Sigmoid colon (tissue), 7 donors: ENCODE results near the gene DNPEP. TPM values are rescaled to one million over a fixed set of nuclear protein-coding genes. Genes with fewer than 3 reads are reported as not detected.
"Not testable (repeated sequence)": the region's sequence is repeated elsewhere in the genome, so short reads cannot be mapped to it uniquely, and the experiment has no call there.

Experiments
- DNase-seq: peaks from one replicate; pipeline ENCODE4 v3.0.0-alpha.2; 2019
- H3K27ac ChIP-seq, 4 donors: fragments of 200-600 bp; sonication (generic); one replicate each; pipeline ENCODE4 v1.5.1; 2016 to 2019; ENCODE audit warnings: mild to moderate bottlenecking in 1 of 4
- H3K27me3 ChIP-seq, 3 donors: fragments of 200-600 bp; sonication (generic); one replicate each; pipeline ENCODE4 v1.5.1; 2019; ENCODE audit warnings: mild to moderate bottlenecking in 1 of 3
- H3K36me3 ChIP-seq, 4 donors: fragments of 200-600 bp; sonication (generic); one replicate each; pipeline ENCODE4 v1.5.1; 2016 to 2019
- H3K4me1 ChIP-seq, 4 donors: fragments of 200-600 bp; sonication (generic); one replicate each; pipeline ENCODE4 v1.5.1; 2017 to 2019
- H3K4me3 ChIP-seq, 4 donors: fragments of 200-600 bp; sonication (generic); one replicate each; pipeline ENCODE4 v1.5.1; 2017 to 2019; ENCODE audit warnings: mild to moderate bottlenecking in 2 of 4, moderate library complexity in 1 of 4
- H3K9me3 ChIP-seq, 4 donors: fragments of 200-600 bp in 3 of 4; sonication (generic) in 3 of 4; one replicate each; pipeline versions ENCODE4 v1.5.1 to v1.6.1; 2013 to 2019
- CTCF ChIP-seq, 4 experiments: fragments of 450-650 bp in 3 of 4; fragments of 200-600 bp in 1 of 4; IDR thresholded peaks; one replicate each; pipeline ENCODE4 v1.5.1; 2016 to 2019; ENCODE audit warnings: antibody characterized with exemption in 4 of 4, mild to moderate bottlenecking in 3 of 4, moderate library complexity in 2 of 4
- EP300 ChIP-seq, 4 donors: sonication (generic); formaldehyde crosslinking; IDR thresholded peaks; one replicate each; pipeline ENCODE4 v1.6.1; 2017; ENCODE audit warnings: antibody characterized with exemption in 4 of 4
- POLR2A ChIP-seq, 2 donors: fragments of 450-650 bp; IDR thresholded peaks; one replicate each; pipeline ENCODE4 v1.6.1; 2016; ENCODE audit warnings: antibody characterized with exemption in 2 of 2, mild to moderate bottlenecking in 2 of 2, moderate library complexity in 2 of 2
- POLR2AphosphoS5 ChIP-seq, 4 donors: sonication (generic); formaldehyde crosslinking; IDR thresholded peaks; one replicate each; pipeline ENCODE4 v1.6.1; 2017; ENCODE audit warnings: antibody characterized with exemption in 4 of 4
- WGBS, 2 donors: extraction: QIAGEN DNeasy Blood & Tissue Kit; methylation state at CpG; one replicate each; pipeline ENCODE4 v1.1.7; 2013; 5-methylcytosine and 5-hydroxymethylcytosine counted together
- intact Hi-C: fragments of 100-400 bp; cut with DNase I; formaldehyde crosslinking; loops from one replicate; pipeline ENCODE4 v1.15.1; 2023
- polyA plus RNA-seq, 3 donors: library from polyadenylated mRNA; stranded (reverse); fragments of 200-250 nt; gene quantifications; one replicate each; pipeline ENCODE4 v1.2.3, GENCODE V29; 2013
- total RNA-seq, 4 donors: library from RNA; depleted of rRNA; stranded (reverse); fragments of >200 nt; gene quantifications; one replicate each; pipeline ENCODE4 v1.1.0, GENCODE V29; 2016
- donor health status: healthy with polysubstance abuse.
- donor health status: Bipolar disorder and iron deficiency.
- donor health status: healthy.

The DNPEP gene
- total and polyA plus RNA-seq, 7 donors, result 43.2 to 137 (median 62.8) TPM

- WGBS, 2 donors, result 91 to 94% methylated on average over 5 of the region's 5 CpGs
- DNase-seq, result no peak
- H3K4me1 ChIP-seq, result peaks cover 0 to 65% (median 52%) of the 10 kb centered on the region in 4 donors
- no peaks in the 10 kb centered on the region for H3K36me3 ChIP-seq
- H3K9me3 ChIP-seq, result peaks cover 0 to 2% (median 0%) of the 10 kb centered on the region in 4 donors
- TF ChIP-seq CTCF (IDR thresholded peaks at IDR 0.05) (no peak), POLR2A (IDR thresholded peaks at IDR 0.05) (no peak), POLR2AphosphoS5 (IDR thresholded peaks at IDR 0.05) (no peak), EP300 (IDR thresholded peaks at IDR 0.05) (no peak)
- no peak overlapping the region for H3K4me3 ChIP-seq
- H3K27me3 ChIP-seq, result no peaks in the 10 kb centered on the region
- peak overlapping the region; percentile 88 to 99 (median 96) for H3K27ac ChIP-seq
- intact Hi-C loops, result loop anchor here (5.0 kb wide), 1 partner anchor 43 kb away; no protein-coding TSS in a partner anchor
These were observed 21.9 kb upstream of the DNPEP start for GRCh38 chr2:219409619-219410018.

- H3K9me3 ChIP-seq, result peaks cover 0 to 2% (median 0%) of the 10 kb centered on the region in 4 donors
- peak overlapping the region; percentile 88 to 99 (median 96) for H3K27ac ChIP-seq
- 70 to 82% methylated on average over 8 of the region's 8 CpGs for WGBS, 2 donors
- H3K4me3 ChIP-seq, result peak overlapping the region in 1 of 4 donors; percentile 16
- H3K4me1 ChIP-seq, result peaks cover 0 to 68% (median 57%) of the 10 kb centered on the region in 4 donors
- TF ChIP-seq CTCF (IDR thresholded peaks at IDR 0.05), result no peak
- peak in 1 of 2 donors; percentile 46 for TF ChIP-seq POLR2A (IDR thresholded peaks at IDR 0.05)
- peak; percentile 56 to 83 (median 68) for TF ChIP-seq POLR2AphosphoS5 (IDR thresholded peaks at IDR 0.05)
- TF ChIP-seq EP300 (IDR thresholded peaks at IDR 0.05), result peak in 3 of 4 donors; percentile 50 to 91 (median 71)
- H3K27me3 ChIP-seq, result no peaks in the 10 kb centered on the region
- H3K36me3 ChIP-seq, result no peaks in the 10 kb centered on the region
- intact Hi-C loops, result loop anchor here (5.0 kb wide), 1 partner anchor 44 kb away; no protein-coding TSS in a partner anchor
- peak; percentile 92 for DNase-seq
These were observed 20.9 kb upstream of the DNPEP start for GRCh38 chr2:219408631-219409030.

GRCh38 chr2:219408204-219408603, 20.5 kb upstream of the DNPEP start:
- peaks cover 0 to 72% (median 59%) of the 10 kb centered on the region in 4 donors for H3K4me1 ChIP-seq
- H3K27ac ChIP-seq, result peak overlapping the region; percentile 88 to 99 (median 96)
- peaks cover 0 to 2% (median 0%) of the 10 kb centered on the region in 4 donors for H3K9me3 ChIP-seq
- H3K36me3 ChIP-seq, result no peaks in the 10 kb centered on the region
- no peaks in the 10 kb centered on the region for H3K27me3 ChIP-seq
- intact Hi-C loops, result loop anchor here (5.0 kb wide), 1 partner anchor 44 kb away; no protein-coding TSS in a partner anchor
- WGBS, 2 donors, result 78 to 79% methylated on average over 5 of the region's 5 CpGs
- peak; percentile 78 for DNase-seq
- peak overlapping the region in 1 of 4 donors; percentile 16 for H3K4me3 ChIP-seq
- TF ChIP-seq EP300 (IDR thresholded peaks at IDR 0.05) (peak in 2 of 4 donors; percentile 25 to 84), CTCF (IDR thresholded peaks at IDR 0.05) (no peak), POLR2A (IDR thresholded peaks at IDR 0.05) (no peak), POLR2AphosphoS5 (IDR thresholded peaks at IDR 0.05) (peak in 2 of 4 donors; percentile 39 to 63)

- H3K27ac ChIP-seq, result peak overlapping the region; percentile 88 to 99 (median 96)
- H3K4me3 ChIP-seq, H3K36me3 ChIP-seq, DNase-seq, H3K27me3 ChIP-seq, H3K9me3 ChIP-seq: not testable (repeated sequence)
- WGBS, 2 donors, result 64 to 81% methylated on average over 5 of the region's 5 CpGs
- intact Hi-C loops, result loop anchor here (5.0 kb wide), 1 partner anchor 45 kb away; no protein-coding TSS in a partner anchor
- H3K4me1 ChIP-seq, result peaks cover 0 to 79% (median 60%) of the 10 kb centered on the region in 4 donors
These were observed 19.6 kb upstream of the DNPEP start for GRCh38 chr2:219407343-219407742.

- peak; percentile 97 for DNase-seq
- Histone ChIP-seq H3K27ac (peak overlapping the region; percentile 88 to 99 (median 96)), H3K27me3 (no peaks in the 10 kb centered on the region), H3K9me3 (no peaks in the 10 kb centered on the region), H3K36me3 (no peaks in the 10 kb centered on the region), H3K4me1 (peaks cover 0 to 79% (median 60%) of the 10 kb centered on the region in 4 donors), H3K4me3 (peak overlapping the region in 1 of 4 donors; percentile 28)
- 73 to 91% methylated on average over 3 of the region's 3 CpGs for WGBS, 2 donors
- intact Hi-C loops, result loop anchor here (1.0 to 5.0 kb wide), 2 partner anchors 26 to 45 kb away; no protein-coding TSS in a partner anchor
- TF ChIP-seq POLR2A (IDR thresholded peaks at IDR 0.05) (no peak), CTCF (IDR thresholded peaks at IDR 0.05) (no peak), EP300 (IDR thresholded peaks at IDR 0.05) (peak; percentile 36 to 98 (median 82)), POLR2AphosphoS5 (IDR thresholded peaks at IDR 0.05) (peak; percentile 43 to 85 (median 70))
These were observed 19.1 kb upstream of the DNPEP start for GRCh38 chr2:219406861-219407230.
